CD4-positive, alpha-beta T cell treated with Interleukin-21 for 1 hour (primary cell): ENCODE data around the gene KCNJ14.

Source experiments
- DNase-seq: peaks from one replicate; pipeline ENCODE4 v3.0.0-alpha.2; 2020

KCNJ14 gene

DNA sequence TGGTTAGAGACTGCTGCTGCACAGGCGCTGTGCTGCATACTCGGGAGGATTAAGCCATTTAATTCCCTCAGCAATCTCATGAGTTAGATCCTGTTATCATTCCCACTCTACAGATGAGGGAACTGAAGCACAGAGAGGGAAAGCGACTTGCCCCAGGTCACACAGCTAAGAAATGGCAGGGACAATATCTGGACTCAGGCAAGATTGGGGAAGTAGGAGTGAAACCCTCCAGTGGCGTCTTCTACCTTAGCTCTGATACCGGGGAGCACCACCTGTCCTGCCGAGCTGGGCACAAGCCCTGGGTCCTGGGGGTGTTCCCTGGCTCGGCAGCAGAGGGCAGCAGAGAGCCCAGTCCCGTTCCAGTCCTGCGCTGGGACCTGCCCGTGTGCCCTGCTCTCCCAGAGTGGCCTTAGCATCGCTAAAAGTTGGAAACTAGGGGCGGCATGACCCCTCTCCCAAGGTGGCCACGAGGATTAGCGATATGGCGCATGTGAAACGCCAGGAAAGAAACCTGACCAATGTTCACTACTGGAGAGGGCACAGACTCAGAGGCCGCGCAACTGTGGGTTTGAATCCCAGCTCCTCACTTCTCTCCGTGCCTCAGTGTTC, 34.3 kb downstream of the KCNJ14 start:
- peak; percentile 82 for DNase-seq

DNA sequence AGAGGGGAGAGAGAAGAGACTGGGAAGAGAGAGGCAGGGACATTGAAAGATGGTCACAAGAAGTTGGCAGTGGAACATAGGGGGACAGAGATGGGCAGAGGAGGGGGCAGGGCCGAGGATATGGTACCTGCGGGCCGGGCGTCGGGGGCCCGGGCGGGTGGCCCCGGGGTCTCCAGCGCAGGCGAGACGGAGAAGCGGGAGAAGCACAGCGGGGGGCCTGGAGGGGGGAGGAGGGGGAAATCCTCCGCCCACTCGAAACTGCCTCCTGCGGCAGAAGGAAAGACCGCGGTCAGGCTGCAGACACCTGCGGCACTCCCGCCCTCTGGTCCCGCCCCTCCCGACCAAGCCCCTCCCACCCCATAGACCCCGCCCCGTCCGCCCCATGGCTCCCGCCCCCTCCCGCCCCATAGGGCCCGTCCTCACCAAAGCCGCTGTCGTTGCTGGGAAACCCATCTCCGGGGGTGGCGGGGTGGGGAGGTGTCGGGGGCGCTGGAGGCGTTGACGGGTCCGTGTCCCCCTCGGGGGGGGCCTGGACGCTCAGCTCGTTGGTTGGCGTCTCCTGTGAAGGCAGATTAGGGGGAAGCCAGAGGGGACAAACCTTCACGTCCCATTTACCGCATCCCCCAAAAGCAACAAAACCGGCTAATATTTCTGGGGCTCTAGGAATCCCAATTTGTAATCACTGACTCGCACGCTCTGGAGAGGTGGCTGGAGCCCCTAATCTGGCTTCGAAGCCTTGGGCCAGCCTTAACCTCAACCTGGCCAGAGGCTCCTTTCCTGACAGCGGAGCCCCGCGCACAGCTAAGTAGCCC, 35.8 kb downstream of the KCNJ14 start:
- peak; percentile 77 for DNase-seq

DNA sequence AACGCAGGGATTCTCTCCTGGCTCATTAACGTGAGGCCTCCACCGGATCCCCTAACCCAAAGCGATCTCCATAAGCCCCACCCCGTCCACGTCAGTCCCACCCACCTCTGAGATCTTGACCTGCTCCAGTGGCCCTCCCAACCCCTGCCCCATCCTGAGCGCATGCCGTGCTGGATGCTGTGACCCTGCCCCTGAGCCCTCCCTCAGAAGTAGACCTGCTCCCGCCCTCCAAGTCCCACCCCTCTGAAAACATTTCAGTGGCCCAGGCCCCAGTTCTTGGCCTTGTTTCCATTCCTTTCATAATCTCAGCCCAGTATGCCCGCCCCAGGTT, 36.4 kb downstream of the KCNJ14 start:
- DNase-seq = no peak

DNA sequence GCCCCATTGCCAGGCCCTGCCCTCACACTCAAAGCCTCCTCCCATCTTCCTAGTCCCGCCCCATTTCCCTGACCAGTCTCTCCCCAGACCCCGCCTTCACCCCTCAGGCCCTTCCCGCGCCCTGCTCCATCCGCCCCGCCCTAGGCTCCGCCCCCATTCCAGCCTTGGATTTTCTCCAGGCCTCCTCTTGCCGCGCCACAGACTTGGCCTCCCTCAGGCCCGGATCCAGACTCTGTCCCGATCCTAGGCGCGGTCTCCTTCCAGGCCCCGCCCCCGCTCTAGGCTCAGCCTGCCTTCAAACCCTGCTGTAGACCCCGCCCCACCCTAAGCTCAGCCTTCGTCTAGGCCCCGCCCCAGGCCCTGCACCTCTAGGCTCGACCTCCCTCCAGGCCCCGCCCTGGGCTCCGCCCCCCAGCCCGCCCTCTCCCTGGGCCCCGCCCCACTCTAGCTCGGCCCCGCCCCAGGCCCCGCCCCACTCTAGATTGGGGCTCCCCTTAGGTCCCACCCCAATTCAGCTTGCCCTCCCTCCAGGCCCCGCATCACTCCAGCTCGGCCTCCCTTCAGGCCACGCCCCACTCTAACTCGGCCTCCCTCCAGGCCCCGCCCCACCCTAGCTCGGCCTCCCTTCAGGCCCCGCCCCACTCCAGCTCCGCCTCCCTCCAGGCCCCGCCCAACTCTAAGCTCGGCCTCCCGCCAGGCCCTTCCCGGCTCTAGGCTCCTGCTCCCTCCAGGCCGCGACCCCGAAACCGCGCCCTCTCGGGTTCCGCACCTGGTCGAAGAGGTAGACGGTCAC, 37.7 kb downstream of the KCNJ14 start:
- peak; percentile 86 for DNase-seq

DNA sequence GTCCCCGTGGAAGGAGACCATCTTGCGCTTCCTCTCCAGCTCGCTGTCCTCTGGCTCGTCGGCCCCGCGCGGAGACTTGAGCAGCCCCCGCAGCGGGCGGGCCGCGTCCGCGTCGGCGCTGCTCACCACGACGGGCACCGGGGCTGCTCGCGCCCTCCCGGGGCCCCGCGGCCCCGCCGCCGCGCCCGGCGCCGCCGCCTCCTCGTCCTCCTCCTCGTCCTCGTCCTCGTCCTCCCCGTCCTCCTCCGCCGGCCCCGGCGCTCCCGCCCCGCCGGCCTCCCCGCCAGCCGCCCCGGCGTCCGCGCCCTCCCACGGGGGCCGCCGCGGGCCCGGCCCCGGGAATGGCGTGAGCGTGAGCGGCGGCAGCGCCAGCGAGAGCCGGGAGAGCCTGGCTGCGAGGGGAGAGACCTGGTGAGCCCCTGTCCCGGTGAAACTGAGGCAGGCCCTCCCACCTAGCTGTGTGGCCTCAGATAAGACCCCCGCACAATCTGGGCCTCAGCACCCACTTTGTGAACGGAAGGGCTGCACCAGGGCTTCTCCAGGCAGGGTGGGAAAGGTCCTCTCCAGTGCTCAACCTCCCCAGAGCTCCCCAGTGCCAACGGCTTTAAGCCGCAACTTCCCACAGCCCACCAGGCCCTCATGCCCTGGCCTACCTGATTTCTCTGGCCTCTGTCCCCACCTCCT, 38.5 kb downstream of the KCNJ14 start:
- no peak for DNase-seq

DNA sequence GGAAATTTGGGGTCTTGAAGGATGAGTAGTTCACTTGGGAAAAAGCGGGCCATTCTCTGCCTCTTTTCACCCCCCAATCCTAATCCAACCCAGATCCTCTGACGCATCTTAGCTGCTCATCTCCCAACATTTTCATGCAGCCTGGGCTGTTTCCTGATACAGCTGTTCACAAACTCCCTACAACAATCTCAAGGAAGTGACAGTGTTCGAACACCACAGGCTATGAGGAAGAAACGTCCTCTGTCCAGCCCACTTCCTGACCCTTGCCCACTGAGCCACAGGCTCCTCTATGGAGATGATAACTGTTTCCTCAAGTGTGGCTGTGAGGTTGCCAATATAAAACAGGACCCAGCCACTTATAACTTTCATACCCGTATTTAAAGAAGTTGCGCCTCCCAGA, 40.0 kb downstream of the KCNJ14 start:
- DNase-seq = no peak

DNA sequence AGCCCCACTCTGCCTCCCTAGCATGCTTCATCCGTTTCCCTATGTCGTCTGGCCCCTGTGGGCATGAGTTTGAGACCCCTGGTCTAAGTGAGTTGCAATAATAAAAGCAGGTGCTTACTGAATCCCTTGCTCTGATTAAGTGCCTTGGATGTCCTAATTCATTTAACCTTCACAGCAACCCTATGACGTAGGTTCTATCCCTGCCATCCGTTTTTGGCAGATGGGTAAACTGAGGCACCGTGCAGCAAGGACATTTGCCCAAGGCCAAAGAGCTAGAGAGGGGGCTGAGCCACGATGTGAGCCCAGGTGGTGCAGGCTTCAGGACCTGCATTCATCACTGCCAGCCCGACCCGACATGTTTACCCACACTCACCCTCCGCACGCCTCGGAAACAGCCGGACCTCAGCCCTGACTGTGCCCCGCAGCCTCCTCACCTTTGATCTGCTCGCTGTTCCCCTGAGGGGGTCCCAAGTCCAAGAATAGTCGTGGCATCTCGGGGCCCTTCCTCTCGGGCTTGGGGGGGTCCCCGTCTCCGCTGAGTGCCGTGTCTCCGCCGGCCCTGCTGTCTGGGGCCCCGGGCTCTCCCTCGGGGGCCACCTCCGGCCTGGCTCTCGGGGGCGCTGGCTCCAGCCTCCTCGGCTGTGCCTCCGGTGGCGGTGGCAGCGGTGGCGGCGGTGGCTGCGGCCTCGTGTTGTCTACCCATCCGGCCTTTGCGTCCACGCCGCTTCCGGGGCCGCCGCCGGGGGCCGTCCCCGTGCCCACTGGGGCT, 41.8 kb downstream of the KCNJ14 start:
- no peak for DNase-seq

DNA sequence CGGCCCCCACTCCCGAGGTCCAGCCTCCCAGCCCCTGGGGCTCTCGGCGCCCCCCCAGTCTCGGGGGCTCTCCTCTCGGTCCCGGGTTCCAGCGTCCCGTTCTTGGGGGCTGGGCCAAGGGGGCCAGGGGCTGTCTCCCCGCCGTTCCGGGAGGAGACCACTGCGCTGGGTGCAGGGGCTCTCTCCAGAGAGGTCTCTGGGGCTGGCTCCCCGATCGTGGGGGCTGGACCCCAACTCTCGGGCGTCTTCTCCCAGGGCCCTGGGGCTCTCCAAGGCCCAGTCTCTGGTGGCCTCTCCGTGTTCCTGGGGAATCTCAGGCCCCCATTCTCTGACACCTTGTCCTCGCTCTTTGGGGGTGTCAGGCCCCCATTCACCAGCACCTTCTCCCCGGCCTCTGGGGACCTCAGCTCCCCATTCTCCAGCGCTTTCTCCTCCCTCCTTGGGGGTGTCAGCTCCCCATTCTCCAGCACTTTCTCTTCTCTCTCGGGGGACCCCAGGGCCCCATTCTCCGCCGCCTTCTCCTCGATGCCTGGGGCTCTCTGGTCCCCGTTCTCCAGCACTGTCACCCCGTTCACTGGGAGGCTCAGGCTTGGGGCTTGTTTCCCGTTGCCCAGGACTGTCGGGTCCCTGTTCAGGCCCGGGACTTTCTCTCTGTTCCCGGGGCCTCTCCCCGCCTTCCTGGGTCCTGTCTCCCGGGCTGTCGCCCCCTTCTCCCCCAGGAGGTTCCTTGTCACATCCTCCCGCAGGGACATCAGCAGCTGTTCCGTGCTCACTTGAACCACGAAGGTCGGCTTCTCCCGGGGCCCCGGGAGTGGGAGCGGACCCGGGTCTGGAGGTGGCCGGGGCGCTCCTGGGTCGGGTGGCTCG, 42.6 kb downstream of the KCNJ14 start:
- DNase-seq = no peak

DNA sequence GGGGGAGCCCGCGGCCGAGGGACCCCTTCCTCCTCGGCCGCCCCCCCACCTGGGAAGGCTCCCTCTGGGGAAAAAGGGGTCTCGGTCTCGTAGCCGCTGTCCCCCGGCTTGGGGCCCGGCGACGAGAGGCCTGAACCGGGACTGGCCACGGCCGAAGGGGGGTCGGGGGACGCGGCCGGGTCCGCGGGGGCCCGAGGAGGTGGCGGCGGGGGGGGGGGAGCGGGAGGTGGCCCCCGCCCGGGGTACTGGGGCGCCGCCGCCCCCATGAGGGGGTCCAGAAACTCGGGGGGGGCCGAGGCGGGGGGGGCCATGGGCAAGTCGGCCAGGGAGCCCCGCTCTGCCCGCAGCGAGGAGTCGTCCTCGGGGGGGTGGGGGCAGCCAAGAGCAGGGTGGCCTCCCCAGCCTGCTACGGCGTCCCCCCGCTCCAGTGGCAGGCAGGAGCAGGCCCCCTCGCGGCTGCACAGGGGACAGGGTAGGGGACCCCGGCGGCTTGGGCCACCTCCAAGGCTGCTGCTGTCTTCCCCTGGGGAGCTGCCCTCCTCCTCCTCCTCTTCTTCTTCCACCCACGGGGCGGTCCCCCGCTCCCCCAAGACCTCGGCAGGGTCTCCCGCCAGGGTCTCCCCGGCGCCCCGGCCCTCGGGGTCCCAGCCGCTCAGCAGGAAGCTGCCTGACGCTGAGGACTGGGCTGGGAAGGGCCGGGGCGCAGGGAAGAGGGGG, 43.4 kb downstream of the KCNJ14 start:
- no peak for DNase-seq

DNA sequence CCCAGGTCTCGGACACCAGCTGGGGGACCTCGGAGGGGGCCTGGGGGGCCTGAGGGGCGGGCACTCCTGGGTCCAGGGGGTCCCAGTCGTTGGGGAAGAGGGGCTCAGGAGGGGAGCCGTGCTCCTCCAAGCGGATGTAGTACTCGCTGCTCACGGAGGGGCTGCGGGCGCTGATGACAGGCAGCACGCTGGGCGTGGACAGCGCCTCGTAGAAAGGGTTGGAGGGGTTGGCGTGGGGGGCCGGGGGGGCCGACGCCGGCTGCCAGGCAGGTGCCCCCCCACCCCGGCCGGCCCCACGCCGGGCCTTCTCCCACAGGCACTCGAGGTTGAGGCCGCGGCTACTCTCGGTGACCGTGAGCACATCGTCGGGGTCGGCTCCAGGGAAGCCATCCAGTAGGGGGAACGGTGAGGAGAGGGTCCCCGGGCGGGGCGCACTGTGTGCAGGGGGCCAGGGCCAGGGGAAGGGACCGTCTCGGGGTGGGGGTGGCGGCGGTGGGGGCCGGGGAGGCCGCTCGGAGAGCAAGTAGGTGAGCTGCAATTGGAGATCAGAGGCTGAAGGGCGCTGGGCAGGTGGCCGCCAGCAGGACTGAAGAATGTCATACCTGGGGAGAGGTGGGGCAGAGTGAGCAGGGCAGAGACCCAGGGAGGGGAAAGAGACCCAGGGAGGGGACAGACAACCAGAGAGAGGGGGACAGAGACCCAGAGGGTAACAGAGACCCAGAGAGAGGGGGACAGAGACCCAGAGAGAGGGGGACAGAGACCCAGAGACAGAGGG, 44.1 kb downstream of the KCNJ14 start:
- no peak for DNase-seq

DNA sequence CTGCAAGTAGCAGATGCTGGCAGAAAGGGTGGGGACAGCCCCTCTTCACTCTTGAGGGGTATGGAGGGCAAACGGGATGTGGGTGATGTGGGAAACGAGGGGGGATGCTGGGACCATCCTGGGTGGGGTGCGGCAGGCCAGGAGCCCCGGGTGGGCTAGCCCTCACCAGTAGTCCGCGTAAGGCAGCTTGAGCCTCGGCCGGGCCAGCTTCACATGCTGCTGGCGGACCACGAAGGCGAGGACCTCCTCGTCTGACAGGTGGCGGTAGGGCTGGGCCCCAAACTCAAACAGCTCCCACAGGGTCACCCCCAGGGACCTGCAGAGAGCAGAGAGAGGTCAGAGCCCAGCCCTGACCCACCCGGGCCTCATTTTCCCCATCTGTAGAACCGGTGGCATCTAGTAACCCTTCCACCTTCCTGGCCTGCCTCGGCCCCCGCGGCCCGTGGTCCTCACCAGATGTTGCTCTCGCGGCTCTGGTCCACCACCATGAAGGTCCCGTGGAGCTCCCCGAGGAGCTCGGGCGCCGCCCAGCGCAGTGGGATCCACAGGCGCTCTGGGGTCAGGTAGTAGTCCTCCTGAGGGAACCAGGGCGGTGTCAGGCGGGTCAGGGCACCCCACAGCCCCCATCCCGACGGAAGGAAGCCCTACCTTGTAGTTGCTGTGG, 45.6 kb downstream of the KCNJ14 start:
- no peak for DNase-seq

DNA sequence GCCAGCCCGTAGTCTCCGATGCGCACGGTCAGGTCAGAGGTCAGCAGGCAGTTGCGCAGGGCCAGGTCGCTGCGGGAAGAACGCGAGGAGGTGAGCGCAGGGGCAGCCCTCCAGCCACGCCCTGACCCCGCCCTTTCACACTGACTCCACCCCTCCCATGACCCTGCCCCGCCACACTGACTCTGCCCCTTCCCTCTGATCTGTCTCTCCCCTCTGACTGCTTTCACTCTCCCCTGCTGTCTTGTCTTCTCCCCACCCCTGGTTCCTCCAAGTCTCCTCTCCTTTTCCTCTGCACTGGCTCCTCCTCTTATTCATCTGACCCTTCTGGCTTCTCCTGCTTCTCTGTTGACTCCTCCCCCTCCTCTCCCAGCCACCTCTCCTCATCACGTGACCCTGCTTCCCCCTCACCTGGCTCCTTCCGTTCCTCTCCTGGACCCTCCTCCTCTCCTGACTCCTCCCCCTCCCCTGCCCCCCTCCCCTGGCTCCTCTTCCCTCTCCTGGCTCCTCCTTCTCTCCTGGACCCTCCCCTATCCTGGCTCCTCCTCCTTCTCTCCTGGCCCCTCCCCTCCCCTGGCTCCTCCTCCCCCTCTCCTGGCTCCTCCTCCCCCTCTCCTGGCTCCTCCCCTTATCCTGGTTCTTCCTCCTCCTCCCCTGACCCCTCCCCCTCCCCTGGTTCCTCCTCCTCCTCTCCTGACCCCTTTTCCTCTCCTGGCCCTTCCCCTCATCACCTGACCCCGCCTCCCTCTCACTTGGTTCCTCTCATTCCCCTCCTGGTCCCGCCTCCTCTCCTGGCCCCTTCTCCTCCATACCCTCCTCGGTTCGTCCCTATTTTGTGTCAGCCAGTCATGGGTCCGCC, 46.3 kb downstream of the KCNJ14 start:
- DNase-seq = peak; percentile 82

DNA sequence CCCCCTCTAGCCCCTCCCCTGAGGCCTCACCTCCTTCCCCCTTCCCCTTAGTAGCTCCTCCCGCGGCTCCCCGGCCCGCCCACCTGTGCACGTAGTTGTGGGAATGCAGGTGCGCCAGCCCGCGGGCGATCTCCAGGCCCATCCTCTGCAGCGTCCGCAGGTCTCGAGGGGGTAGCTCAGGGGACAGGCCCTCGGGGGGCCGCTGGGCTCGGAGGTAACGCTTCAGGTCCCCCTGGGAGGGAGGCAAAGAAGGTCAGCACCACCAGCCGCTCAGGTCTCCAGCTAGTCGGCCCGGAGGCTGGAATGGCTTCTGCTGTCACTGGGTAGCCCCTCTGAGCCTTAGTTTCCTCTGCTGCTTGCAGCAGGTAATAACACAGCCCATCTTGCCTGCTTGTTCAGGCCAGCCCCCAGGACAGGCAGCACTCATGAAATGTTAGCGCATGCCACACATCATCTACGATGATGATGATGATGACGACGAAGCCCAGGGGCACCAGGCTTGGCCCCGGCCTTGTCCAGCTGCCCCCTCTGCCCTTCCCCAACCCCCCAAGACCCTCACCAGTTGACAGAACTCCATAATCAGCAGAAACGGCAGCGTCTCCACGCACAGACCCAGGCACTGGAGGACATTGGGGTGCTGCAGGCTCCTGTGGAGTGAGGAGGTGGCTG, 47.1 kb downstream of the KCNJ14 start:
- DNase-seq = no peak

DNA sequence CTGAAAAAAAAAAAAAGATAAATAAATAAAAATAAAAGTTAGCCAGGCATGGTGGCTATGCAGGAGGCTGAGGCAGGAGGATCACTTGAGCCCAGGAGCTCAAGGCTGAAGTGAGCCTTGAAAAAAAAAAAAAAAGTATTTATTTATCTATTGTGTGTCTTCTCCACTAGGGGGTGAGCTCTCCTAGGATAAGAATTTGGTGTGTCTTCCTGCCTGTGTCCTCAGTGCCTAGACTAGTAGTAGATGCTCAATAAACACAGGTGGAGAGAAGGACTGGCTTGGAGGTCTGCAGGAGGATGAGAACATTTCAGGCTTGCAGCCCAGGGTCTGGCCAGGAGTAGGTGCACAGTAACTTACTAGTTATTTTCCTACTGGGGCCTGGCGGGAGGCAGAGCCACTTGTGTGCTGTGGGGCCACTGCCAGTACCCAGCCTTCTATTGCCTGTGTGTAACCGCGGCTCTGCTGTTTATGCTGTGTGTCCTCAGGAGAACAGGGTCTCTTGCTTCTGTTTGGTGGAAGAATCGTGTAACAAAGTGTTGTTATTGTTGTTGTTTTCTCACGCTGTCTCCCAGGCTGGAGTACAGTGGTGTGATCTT, 50.9 kb downstream of the KCNJ14 start:
- DNase-seq = peak; percentile 74

DNA sequence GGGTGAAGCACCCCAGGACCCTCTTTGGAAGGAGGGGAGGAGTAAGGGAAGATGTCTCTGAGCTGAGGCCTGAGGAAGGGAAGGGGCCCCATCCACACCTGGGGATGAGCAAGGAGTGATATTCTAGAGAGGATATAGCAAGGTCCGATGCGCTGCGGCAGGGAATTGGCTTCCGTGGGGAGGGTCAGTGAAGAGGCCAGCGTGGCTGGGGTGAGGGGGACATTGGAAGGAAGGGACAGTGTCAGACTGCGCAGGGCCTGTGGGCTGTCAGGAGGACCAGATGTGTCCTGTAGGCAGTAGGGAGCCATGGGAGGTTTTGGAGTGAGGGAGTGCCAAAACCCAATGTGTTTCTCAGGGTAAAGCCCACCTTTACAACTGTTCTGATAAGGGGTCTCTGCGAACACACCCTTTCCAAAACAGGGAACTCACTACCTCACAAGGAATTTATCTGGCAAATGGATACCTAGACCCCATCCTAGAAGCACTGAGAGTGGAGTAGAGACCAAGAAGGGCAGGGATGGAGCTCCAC, 52.6 kb downstream of the KCNJ14 start:
- DNase-seq = no peak

DNA sequence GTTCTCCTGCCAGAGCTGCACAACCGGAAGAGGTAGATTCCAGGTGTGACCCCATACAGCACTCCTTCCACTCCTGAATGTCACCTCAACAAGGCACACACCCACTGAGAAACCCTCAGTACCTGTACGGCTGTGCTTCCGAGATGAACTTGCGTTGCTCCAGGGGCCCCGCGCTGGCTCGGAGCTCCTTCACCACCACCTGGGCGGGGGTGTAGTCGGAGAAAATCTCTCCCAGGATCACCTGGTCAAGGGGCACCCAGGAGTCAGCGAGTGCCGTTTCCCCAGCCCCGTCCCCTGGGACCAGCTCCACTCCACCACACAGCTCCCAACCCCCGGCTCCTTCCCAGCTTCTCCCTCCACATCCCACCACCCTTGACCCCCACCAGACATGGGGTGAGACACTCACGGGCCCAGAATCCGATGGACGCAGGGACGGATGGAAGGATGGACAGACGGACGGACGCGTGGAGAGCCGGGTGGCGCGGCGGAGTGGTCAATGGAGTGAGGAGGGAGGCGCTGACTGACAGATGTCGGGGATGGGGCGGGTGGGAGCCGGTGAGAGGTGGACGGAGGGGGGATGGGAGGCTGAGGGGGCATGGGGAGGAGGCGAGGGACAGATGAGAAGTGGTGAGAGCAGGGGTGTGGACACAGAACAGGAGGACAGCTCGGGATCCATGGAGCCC, 53.5 kb downstream of the KCNJ14 start:
- DNase-seq = no peak
